ENCODE data around the gene TMEM51. TPM values are rescaled to one million over a fixed set of nuclear protein-coding genes. Genes with fewer than 3 reads are reported as not detected.

The TMEM51 gene
- total RNA-seq, 1 donor from 2014 or later, result 4.1 TPM

DNA sequence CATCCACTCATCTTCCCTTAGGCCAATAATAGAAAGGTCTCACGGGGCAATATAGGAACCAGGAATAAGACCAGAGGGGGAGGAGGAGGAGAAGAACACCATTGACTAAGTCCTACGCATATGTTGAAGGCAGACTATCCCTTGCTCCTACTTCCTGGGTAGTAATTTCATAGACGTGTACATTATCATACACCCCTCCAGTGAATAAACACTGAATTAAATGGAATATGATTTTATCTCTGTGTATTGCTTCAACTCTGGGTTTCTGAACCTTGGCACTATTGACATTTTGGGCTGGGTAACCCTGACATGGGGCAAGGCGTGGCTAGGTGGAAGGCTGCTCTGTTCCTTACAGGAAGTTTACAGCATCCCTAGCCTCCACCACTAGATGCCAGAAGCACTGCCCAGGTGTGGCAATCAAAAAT lies 76.2 kb downstream of the TMEM51 start:
- Histone ChIP-seq H3K4me1 (peaks cover 14% of the 10 kb centered on the region), H3K4me3 (no peak overlapping the region), H3K27ac (replicated peaks) (no peak overlapping the region), H3K36me3 (no peaks in the 10 kb centered on the region), H3K27me3 (ENCODE audit: low read depth) (no peaks in the 10 kb centered on the region), H3K9me3 (replicated peaks) (no peaks in the 10 kb centered on the region)
- TF ChIP-seq, protein P1, sequence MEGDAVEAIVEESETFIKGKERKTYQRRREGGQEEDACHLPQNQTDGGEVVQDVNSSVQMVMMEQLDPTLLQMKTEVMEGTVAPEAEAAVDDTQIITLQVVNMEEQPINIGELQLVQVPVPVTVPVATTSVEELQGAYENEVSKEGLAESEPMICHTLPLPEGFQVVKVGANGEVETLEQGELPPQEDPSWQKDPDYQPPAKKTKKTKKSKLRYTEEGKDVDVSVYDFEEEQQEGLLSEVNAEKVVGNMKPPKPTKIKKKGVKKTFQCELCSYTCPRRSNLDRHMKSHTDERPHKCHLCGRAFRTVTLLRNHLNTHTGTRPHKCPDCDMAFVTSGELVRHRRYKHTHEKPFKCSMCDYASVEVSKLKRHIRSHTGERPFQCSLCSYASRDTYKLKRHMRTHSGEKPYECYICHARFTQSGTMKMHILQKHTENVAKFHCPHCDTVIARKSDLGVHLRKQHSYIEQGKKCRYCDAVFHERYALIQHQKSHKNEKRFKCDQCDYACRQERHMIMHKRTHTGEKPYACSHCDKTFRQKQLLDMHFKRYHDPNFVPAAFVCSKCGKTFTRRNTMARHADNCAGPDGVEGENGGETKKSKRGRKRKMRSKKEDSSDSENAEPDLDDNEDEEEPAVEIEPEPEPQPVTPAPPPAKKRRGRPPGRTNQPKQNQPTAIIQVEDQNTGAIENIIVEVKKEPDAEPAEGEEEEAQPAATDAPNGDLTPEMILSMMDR (IDR thresholded peaks at IDR 0.05; ENCODE audit: borderline replicate concordance), result no peak
- intact Hi-C loops (cut with micrococcal nuclease), result no loop called here
- DNase-seq, result no peak

DNA sequence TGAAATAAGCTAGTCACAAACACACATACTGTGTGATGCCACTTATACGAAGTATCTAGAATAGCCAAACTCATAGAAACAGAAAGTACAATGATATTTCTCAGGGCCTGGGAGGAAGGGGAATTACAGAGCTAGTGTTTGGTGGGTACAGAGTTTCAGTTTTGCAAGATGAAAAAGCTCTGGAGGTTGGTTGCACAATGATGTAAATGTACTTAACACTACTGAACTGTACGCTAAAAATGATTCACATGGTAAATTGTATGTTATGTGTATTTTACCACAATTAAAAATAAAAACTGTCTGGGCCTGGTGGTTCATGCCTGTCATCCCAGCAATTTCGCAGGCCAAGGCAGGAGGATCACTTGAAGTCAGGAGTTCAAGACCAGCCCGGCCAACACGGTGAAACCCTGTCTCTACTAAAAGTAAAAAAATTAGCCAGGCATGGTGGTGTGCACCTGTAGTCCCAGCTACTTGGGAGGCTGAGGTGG lies 78.2 kb downstream of the TMEM51 start:
- intact Hi-C loops (cut with micrococcal nuclease), result no loop called here
- no peaks in the 10 kb centered on the region for H3K9me3 ChIP-seq (replicated peaks)
- H3K36me3 ChIP-seq, result no peaks in the 10 kb centered on the region
- TF ChIP-seq, protein P1 (IDR thresholded peaks at IDR 0.05; ENCODE audit: borderline replicate concordance), result no peak
- no peaks in the 10 kb centered on the region for H3K27me3 ChIP-seq (ENCODE audit: low read depth)
- no peaks in the 10 kb centered on the region for H3K4me1 ChIP-seq
- no peak overlapping the region for H3K4me3 ChIP-seq
- no peak overlapping the region for H3K27ac ChIP-seq (replicated peaks)
- DNase-seq, result no peak

DNA sequence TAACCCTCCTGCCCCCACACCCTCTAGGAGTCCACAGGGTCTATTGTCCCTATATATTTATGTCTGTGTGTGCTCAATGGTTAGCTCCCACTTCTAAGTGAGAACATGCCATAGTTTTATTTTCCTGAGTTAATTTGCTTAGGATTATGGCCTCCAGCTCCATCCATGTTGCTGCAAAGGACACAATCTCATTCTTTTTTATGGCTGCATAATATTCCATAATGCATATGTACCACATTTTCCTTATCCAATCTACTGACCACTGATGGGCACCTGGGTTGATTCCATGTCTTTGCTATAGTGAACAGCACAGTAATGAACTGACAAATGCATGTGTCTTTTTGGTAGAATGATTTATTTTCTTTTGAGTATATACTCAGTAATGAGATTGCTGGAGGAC lies 80.1 kb downstream of the TMEM51 start:
- no peaks in the 10 kb centered on the region for H3K9me3 ChIP-seq (replicated peaks)
- H3K27me3 ChIP-seq (ENCODE audit: low read depth), result no peaks in the 10 kb centered on the region
- TF ChIP-seq, protein P1 (IDR thresholded peaks at IDR 0.05; ENCODE audit: borderline replicate concordance), result no peak
- H3K36me3 ChIP-seq, result no peaks in the 10 kb centered on the region
- intact Hi-C loops (cut with micrococcal nuclease), result no loop called here
- H3K4me3 ChIP-seq, result no peak overlapping the region
- DNase-seq, result no peak
- no peak overlapping the region for H3K27ac ChIP-seq (replicated peaks)
- H3K4me1 ChIP-seq, result no peaks in the 10 kb centered on the region

DNA sequence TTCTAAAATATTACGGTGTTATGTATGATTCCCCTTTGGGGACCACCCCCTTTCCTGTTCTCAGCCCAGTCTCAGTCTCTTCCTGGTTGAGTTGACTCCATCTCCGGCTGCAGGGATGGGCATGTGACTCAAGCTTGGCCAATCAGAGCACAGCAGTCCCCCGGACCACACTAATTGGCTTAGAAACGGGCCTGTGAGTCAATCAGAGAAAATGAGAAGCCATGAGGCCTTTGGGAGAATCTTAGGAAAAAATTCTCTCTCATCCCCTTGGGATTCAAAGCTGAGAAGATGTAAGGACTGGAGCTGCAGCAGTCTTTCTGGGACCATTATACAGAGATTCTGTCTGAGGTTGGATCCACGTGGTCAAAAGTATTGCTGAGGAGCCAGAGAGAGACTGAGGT lies 82.8 kb downstream of the TMEM51 start:
- H3K27me3 ChIP-seq (ENCODE audit: low read depth), result peaks cover 15% of the 10 kb centered on the region
- H3K27ac ChIP-seq (replicated peaks), result no peak overlapping the region
- no peaks in the 10 kb centered on the region for H3K4me1 ChIP-seq
- no peak for DNase-seq
- H3K36me3 ChIP-seq, result no peaks in the 10 kb centered on the region
- H3K9me3 ChIP-seq (replicated peaks), result no peaks in the 10 kb centered on the region
- TF ChIP-seq, protein P1 (IDR thresholded peaks at IDR 0.05; ENCODE audit: borderline replicate concordance), result no peak
- H3K4me3 ChIP-seq, result no peak overlapping the region
- intact Hi-C loops (cut with micrococcal nuclease), result no loop called here

DNA sequence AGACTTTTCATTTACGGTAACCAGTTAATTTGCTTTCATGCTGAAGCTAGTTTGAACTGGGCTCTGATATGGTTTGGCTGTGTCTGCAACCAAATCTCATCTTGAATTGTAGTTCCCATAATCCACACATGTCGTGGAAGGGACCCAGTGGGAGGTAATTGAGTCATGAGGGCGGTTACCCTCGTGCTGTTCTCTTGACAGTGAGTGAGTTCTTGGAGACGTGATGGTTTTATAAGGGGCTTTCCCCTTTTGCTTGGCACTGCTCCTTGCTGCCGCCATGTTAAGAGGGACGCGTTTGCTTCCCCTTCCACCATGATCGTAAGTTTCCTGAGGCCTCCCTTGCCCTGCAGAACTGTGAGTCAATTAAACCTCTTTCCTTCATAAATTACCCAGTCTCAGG lies 83.2 kb downstream of the TMEM51 start:
- intact Hi-C loops (cut with micrococcal nuclease), result no loop called here
- no peaks in the 10 kb centered on the region for H3K9me3 ChIP-seq (replicated peaks)
- TF ChIP-seq, protein P1 (IDR thresholded peaks at IDR 0.05; ENCODE audit: borderline replicate concordance), result no peak
- no peak overlapping the region for H3K4me3 ChIP-seq
- no peaks in the 10 kb centered on the region for H3K36me3 ChIP-seq
- no peak for DNase-seq
- no peak overlapping the region for H3K27ac ChIP-seq (replicated peaks)
- H3K4me1 ChIP-seq, result no peaks in the 10 kb centered on the region
- H3K27me3 ChIP-seq (ENCODE audit: low read depth), result peaks cover 15% of the 10 kb centered on the region
